ENCODE results near the gene TMEM190.
"Not testable (repeated sequence)": the region's sequence is repeated elsewhere in the genome, so short reads cannot be mapped to it uniquely, and the experiment has no call there.

Gene TMEM190

DNA sequence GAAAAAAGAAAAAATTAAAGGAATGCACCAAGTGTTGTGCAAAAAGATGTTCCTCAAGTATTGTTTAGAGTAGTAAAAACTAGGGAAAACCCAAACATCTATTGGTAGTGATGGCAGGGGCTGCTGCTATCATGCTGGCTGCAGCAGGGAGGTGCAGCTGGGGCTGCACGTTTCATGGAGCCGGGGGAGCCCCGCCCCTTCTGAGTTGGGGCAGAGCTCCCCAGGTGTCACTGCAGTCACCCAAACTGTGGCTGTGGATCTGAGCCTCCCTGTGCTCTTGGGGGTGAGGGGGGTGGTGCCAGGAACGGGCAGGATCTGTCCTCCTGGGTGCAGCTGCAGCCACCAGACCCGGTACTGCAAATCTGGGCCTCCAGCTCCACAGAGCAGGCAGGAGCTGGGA, 42.5 kb downstream of the TMEM190 start:
- Histone ChIP-seq H3K4me1 (peaks cover 50% of the 10 kb centered on the region), H3K4me2 (peak overlapping the region; percentile 28; the same call in 1 of the 2 replicates), H3K9ac (no peak overlapping the region), H3K36me3 (peaks cover 10% of the 10 kb centered on the region; the same call in 1 of the 2 replicates), H3K27ac (peak overlapping the region; percentile 28; the same call in 1 of the 2 replicates), H3K27me3 (no peaks in the 10 kb centered on the region), H4K20me1 (no peaks in the 10 kb centered on the region), H3K4me3 (0 out of 2 replicates have a peak overlapping the region, but pooled peaks have one; percentile 11), H3K9me3 (peaks cover 15% of the 10 kb centered on the region)
- TF ChIP-seq Cebpa-rat (IDR thresholded peaks at IDR 0.05), result no peak

DNA sequence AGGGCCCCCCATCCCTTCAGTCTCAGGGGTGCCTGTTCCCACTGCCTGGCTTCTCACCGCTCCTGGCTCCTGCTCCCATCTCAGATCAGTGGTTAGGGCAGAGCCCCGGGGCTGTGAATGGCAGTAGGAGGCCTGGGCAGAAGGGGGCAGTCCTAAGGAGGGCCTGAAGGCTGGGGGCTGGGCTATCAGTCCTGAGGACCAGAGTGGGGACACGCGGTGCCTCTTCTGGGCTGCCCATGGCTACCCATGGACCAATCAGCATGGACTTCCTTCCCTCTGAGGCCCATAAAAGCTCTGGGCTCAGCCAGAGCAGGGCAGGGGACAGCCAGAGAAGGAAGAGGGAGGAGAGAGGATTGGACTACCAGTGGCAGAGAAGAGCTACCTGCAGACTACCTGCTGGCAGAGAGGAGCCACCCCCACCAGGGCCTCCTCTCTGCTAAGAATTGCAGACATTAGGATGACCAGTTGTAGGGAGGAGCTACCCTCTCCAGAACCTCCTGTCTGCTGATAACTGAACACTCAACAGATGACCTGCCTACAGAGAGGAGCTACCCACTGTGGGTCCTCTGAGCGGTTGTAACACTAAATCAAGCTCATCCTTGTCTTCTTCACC, 43.1 kb downstream of the TMEM190 start:
- no peak for TF ChIP-seq Cebpa-rat (IDR thresholded peaks at IDR 0.05)
- H4K20me1 ChIP-seq, result no peaks in the 10 kb centered on the region
- H3K4me1 ChIP-seq, result peaks cover 50% of the 10 kb centered on the region
- peak overlapping the region; percentile 11; the same call in 1 of the 2 replicates for H3K4me3 ChIP-seq
- peaks cover 15% of the 10 kb centered on the region for H3K9me3 ChIP-seq
- H3K4me2 ChIP-seq, result 0 out of 2 replicates have a peak overlapping the region, but pooled peaks have one; percentile 28
- H3K9ac ChIP-seq, result no peak overlapping the region
- H3K27ac ChIP-seq, result peak overlapping the region; percentile 28; the same call in 1 of the 2 replicates
- H3K36me3 ChIP-seq, result peaks cover 10% of the 10 kb centered on the region; the same call in 1 of the 2 replicates
- no peaks in the 10 kb centered on the region for H3K27me3 ChIP-seq

DNA sequence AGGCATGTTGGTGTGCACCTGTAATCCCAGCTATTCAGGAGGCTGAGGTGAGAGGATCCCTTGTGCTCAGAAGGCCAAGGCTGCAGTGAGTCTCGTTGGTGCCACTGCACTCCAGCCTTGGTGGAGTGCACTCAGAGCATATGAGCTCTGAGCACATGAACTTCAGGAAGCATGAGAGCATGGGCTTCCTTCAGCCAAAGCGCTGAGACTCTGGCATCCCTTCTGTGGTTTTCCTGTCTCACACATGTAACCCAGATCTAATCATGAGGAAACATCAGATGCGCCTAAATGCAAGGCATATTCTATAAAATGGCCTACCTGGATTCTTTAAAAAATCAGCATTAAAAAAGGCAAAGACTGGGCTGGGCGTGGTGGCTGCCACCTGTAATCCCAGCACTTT, 44.7 kb downstream of the TMEM190 start:
- H3K9me3 ChIP-seq, result peaks cover 15% of the 10 kb centered on the region

GRCh38 chr19:55423225-55424005, 46.8 kb downstream of the TMEM190 start:
- Histone ChIP-seq H3K4me1 (peaks cover 38% of the 10 kb centered on the region), H3K9me3 (peaks cover 15% of the 10 kb centered on the region), H4K20me1 (no peaks in the 10 kb centered on the region), H3K27me3 (no peaks in the 10 kb centered on the region), H3K36me3 (peaks cover 10% of the 10 kb centered on the region; the same call in 1 of the 2 replicates), H3K4me2 (no peak overlapping the region), H3K4me3 (no peak overlapping the region), H3K27ac (no peak overlapping the region), H3K9ac (no peak overlapping the region)
- TF ChIP-seq Cebpa-rat (IDR thresholded peaks at IDR 0.05), result no peak

More for the DNA sequence above, 44.7 kb downstream of the TMEM190 start:
- H3K27me3 ChIP-seq, H3K9ac ChIP-seq, H3K4me3 ChIP-seq, H4K20me1 ChIP-seq: not testable (repeated sequence)
- H3K27ac ChIP-seq, result peak overlapping the region; percentile 78
- H3K4me2 ChIP-seq, result peak overlapping the region; percentile 56
- H3K4me1 ChIP-seq, result peaks cover 50% of the 10 kb centered on the region
- H3K36me3 ChIP-seq, result peaks cover 10% of the 10 kb centered on the region; the same call in 1 of the 2 replicates

DNA sequence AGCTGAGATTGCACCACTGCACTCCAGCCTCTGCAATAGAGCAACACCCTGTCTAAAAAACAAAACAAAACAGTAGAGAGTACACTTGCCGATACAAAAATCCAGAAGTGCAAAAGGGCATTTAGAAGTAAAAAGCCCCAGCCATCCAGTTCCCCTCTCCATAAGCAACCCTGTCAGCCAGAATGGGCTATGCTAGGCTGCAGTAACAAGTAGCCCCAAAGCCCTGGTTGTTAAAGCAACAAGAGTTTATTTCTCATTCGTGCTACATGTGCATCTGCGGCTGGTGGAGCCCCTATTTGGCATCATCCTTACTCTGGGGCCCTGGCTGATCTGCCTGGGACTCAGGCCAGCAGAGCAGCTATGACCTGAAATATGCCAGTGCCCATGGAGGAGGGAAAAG, 47.9 kb downstream of the TMEM190 start:
- Histone ChIP-seq H4K20me1 (no peaks in the 10 kb centered on the region), H3K27ac (no peak overlapping the region), H3K4me2 (no peak overlapping the region), H3K4me3 (no peak overlapping the region), H3K36me3 (peaks cover 8% of the 10 kb centered on the region; the same call in 1 of the 2 replicates), H3K9me3 (peaks cover 11% of the 10 kb centered on the region), H3K4me1 (peaks cover 27% of the 10 kb centered on the region), H3K27me3 (no peaks in the 10 kb centered on the region), H3K9ac (no peak overlapping the region)
- TF ChIP-seq Cebpa-rat (IDR thresholded peaks at IDR 0.05), result no peak

- Histone ChIP-seq H3K36me3 (no peaks in the 10 kb centered on the region), H3K27ac (no peak overlapping the region), H3K27me3 (no peaks in the 10 kb centered on the region), H3K9ac (no peak overlapping the region), H3K4me2 (no peak overlapping the region), H3K4me1 (peaks cover 16% of the 10 kb centered on the region), H3K4me3 (no peak overlapping the region), H3K9me3 (peaks cover 11% of the 10 kb centered on the region; the same call in 1 of the 2 replicates), H4K20me1 (no peaks in the 10 kb centered on the region)
- TF ChIP-seq Cebpa-rat (IDR thresholded peaks at IDR 0.05), result no peak
Measured at GRCh38 chr19:55426042-55426441, 49.4 kb downstream of the TMEM190 start.

All from BLaER1 (cell line).